Measurements from ENCODE around the gene HIVEP1. TPM values are rescaled to one million over a fixed set of nuclear protein-coding genes. Genes with fewer than 3 reads are reported as not detected.

Gene HIVEP1
- total and polyA plus RNA-seq, 2 of the 8 experiments (the other 6 are each of a cell fraction or from before 2014, with no cell fraction given): 22.6 to 23.1 TPM

GRCh38 chr6:12047304-12047703 lies 35.2 kb downstream of the HIVEP1 start:
- POLR2A ChIA-PET (ENCODE audit: partially characterized antibody): interaction anchor here (1.0 kb wide), 1 partner anchor 8 kb away, joined by 5 read pairs; no protein-coding TSS in a partner anchor
- peaks cover 3 to 88% of the 10 kb centered on the region in 2 experiments for H3K79me2 ChIP-seq (ENCODE audit: control insufficient read depth in 1 of 2, insufficient read depth in 2 of 2, low read length in 2 of 2)
- TF ChIP-seq SIN3A (conservative IDR thresholded peaks at IDR 0.05 in 1 of 2, IDR thresholded peaks at IDR 0.05 in 1 of 2; ENCODE audit: low read depth in 1 of 2, low read length in 2 of 2): no peak
- no peak for TF ChIP-seq NANOG (IDR thresholded peaks at IDR 0.05; ENCODE audit: insufficient read depth, low read depth, low read length, poor library complexity, severe bottlenecking)
- no peak for TF ChIP-seq ASH2L (IDR thresholded peaks at IDR 0.05; ENCODE audit: low read length)
- TF ChIP-seq BCL11A (IDR thresholded peaks at IDR 0.05; ENCODE audit: low read depth in 2 of 2, low read length in 2 of 2): no peak
- TF ChIP-seq, protein P1, sequence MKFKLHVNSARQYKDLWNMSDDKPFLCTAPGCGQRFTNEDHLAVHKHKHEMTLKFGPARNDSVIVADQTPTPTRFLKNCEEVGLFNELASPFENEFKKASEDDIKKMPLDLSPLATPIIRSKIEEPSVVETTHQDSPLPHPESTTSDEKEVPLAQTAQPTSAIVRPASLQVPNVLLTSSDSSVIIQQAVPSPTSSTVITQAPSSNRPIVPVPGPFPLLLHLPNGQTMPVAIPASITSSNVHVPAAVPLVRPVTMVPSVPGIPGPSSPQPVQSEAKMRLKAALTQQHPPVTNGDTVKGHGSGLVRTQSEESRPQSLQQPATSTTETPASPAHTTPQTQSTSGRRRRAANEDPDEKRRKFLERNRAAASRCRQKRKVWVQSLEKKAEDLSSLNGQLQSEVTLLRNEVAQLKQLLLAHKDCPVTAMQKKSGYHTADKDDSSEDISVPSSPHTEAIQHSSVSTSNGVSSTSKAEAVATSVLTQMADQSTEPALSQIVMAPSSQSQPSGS (IDR thresholded peaks at IDR 0.05; ENCODE audit: low read length): no peak
- TF ChIP-seq RAD21 (IDR thresholded peaks at IDR 0.05 in 1 of 2, conservative IDR thresholded peaks at IDR 0.05 in 1 of 2; ENCODE audit: low read depth in 2 of 2, low read length in 2 of 2): no peak
- TF ChIP-seq FOSL1 (IDR thresholded peaks at IDR 0.05; ENCODE audit: insufficient read depth, low read depth, low read length): no peak
- TF ChIP-seq CREB1 (IDR thresholded peaks at IDR 0.05): no peak
- TF ChIP-seq POU5F1 (IDR thresholded peaks at IDR 0.05; ENCODE audit: low read depth, low read length): no peak
- TF ChIP-seq EZH2 (IDR thresholded peaks at IDR 0.05; ENCODE audit: low read depth, low read length, severe bottlenecking): no peak
- no peak for TF ChIP-seq HDAC2 (IDR thresholded peaks at IDR 0.05; ENCODE audit: borderline replicate concordance in 1 of 2, low read depth in 2 of 2, low read length in 2 of 2)

More at GRCh38 chr6:12047304-12047703, 35.2 kb downstream of the HIVEP1 start:
- H4K91ac ChIP-seq (replicated peaks; ENCODE audit: insufficient read length, low read length): no peak overlapping the region
- no peak overlapping the region for H2AK5ac ChIP-seq (ENCODE audit: low read depth, low read length)
- no peak overlapping the region for H4K5ac ChIP-seq (ENCODE audit: insufficient read length, low read depth, low read length)
- no peak overlapping the region for H2BK12ac ChIP-seq (ENCODE audit: low read depth, low read length)
- no peak overlapping the region for H2BK15ac ChIP-seq (ENCODE audit: low read length)
- no peak overlapping the region for H3K18ac ChIP-seq (ENCODE audit: extremely low read depth, low read length)
- DNase-seq (ENCODE audit: low read depth in 1 of 2, low spot score in 2 of 2) (no peak), FAIRE-seq (no peak)
- H3K9ac ChIP-seq (replicated peaks in 1 of 4; ENCODE audit: extremely low read depth in 1 of 4, low read depth in 3 of 4, low read length in 3 of 4): no peak overlapping the region
- no peak overlapping the region for H2BK20ac ChIP-seq (ENCODE audit: low read length)
- H3K4me3 ChIP-seq (ENCODE audit: extremely low read depth in 1 of 4, insufficient read depth in 2 of 4, low read depth in 3 of 4, low read length in 4 of 4): no peak overlapping the region
- no peak overlapping the region for H4K8ac ChIP-seq (ENCODE audit: extremely low read depth, insufficient read depth, low read length)
- no peak overlapping the region for H3K23ac ChIP-seq (ENCODE audit: insufficient read length)
- H2BK5ac ChIP-seq (ENCODE audit: low read depth, low read length): no peak overlapping the region
- peaks cover 0 to 8% of the 10 kb centered on the region in 2 experiments for H4K20me1 ChIP-seq (replicated peaks in 1 of 2; ENCODE audit: control insufficient read depth in 1 of 2, insufficient read depth in 2 of 2, low read length in 2 of 2)
- H3K56ac ChIP-seq (replicated peaks; ENCODE audit: insufficient read length, low read depth, low read length): no peak overlapping the region
- H3K4me2 ChIP-seq (ENCODE audit: insufficient read depth in 1 of 2, low read depth in 2 of 2, low read length in 2 of 2): no peak overlapping the region
- peaks cover 0 to 4% (median 1%) of the 10 kb centered on the region in 4 experiments; a peak in 4 of 7 replicates for H3K4me1 ChIP-seq (replicated peaks in 1 of 4; ENCODE audit: control insufficient read depth in 3 of 4, insufficient read depth in 4 of 4, low read length in 3 of 4)
- CTCF ChIA-PET (ENCODE audit: partially characterized antibody): interaction anchor here (0.7 to 1.1 kb wide), 4 partner anchors 28 to 391 kb away, joined by 3 to 4 read pairs (median 3); no protein-coding TSS in a partner anchor
- H3K23me2 ChIP-seq (ENCODE audit: low read depth, low read length): no peaks in the 10 kb centered on the region
- no peak overlapping the region for H3K14ac ChIP-seq (ENCODE audit: insufficient read length)
- no peak overlapping the region for H3K4ac ChIP-seq (replicated peaks; ENCODE audit: insufficient read length, low read depth, low read length)
- H3K79me1 ChIP-seq (ENCODE audit: low read depth, low read length): peaks cover 10% of the 10 kb centered on the region
- no peak overlapping the region for H2BK120ac ChIP-seq (replicated peaks; ENCODE audit: low read depth, low read length)
- H3K9me3 ChIP-seq (ENCODE audit: insufficient read depth in 2 of 2, low read depth in 1 of 2, low read length in 1 of 2): no peaks in the 10 kb centered on the region
- no peaks in the 10 kb centered on the region for H3K27me3 ChIP-seq (replicated peaks in 1 of 4; ENCODE audit: control insufficient read depth in 3 of 4, extremely low read depth in 1 of 4, insufficient read depth in 3 of 4, low read length in 3 of 4)
- 93% methylated on average over 9 of the region's 9 CpGs; no CpG with 5 or more reads in 1 of the 2 experiments for WGBS, 2 experiments (ENCODE audit: extremely low coverage in 1 of 2, insufficient coverage in 1 of 2, insufficient read length in 1 of 2, insufficient replicate concordance in 2 of 2, low coverage in 1 of 2, low lambda C conversion rate in 2 of 2, missing lambda C conversion rate in 1 of 2)
- no peak overlapping the region for H3K27ac ChIP-seq (ENCODE audit: low read depth, low read length)
- no peak overlapping the region for H2AFZ ChIP-seq (ENCODE audit: low read length)
- H3K36me3 ChIP-seq (ENCODE audit: control insufficient read depth in 2 of 4, insufficient read depth in 4 of 4, low read length in 3 of 4): no peaks in the 10 kb centered on the region
